ENCODE measurements around the gene HSD3B1. TPM values are rescaled to one million over a fixed set of nuclear protein-coding genes. Genes with fewer than 3 reads are reported as not detected.
A peak's percentile ranks its signal among the peaks of the same experiment; 100 is the strongest.

HSD3B1 gene
- under 1 TPM in 2 of 3 donors, not detected in 1; 0.13 to 0.44 TPM for polyA plus RNA-seq (ENCODE audit: insufficient read length in 3 of 3)

- no peak for DNase-seq (ENCODE audit: low read depth in 3 of 3, low spot score in 2 of 3)
These were observed at the start of gene HSD3B1 for GRCh38 chr1:119506941-119507340. HSD3B1 (plus strand) TSS chr1:119507210; CDS start chr1:119507477, 267 bp downstream.

GRCh38 chr1:119462964-119463363, 44.0 kb upstream of the HSD3B1 start:
- DNase-seq (ENCODE audit: low read depth in 3 of 3, low spot score in 2 of 3), result no peak

GRCh38 chr1:119463569-119463968, 43.4 kb upstream of the HSD3B1 start:
- DNase-seq (ENCODE audit: low read depth in 3 of 3, low spot score in 2 of 3), result no peak

GRCh38 chr1:119466445-119466844, 40.6 kb upstream of the HSD3B1 start:
- no peak for DNase-seq (ENCODE audit: low read depth in 3 of 3, low spot score in 2 of 3)

GRCh38 chr1:119467219-119467618, 39.8 kb upstream of the HSD3B1 start:
- DNase-seq (ENCODE audit: low read depth in 3 of 3, low spot score in 2 of 3), result no peak

GRCh38 chr1:119467857-119468668, 38.9 kb upstream of the HSD3B1 start:
- no peak for DNase-seq (ENCODE audit: low read depth in 3 of 3, low spot score in 2 of 3)

- no peak for DNase-seq (ENCODE audit: low read depth in 3 of 3, low spot score in 2 of 3)
These were observed 37.3 kb upstream of the HSD3B1 start for GRCh38 chr1:119469741-119470140.

- DNase-seq (ENCODE audit: low read depth in 3 of 3, low spot score in 2 of 3), result no peak
These were observed 36.6 kb upstream of the HSD3B1 start for GRCh38 chr1:119470377-119470776.

- no peak for DNase-seq (ENCODE audit: low read depth in 3 of 3, low spot score in 2 of 3)
These were observed 36.1 kb upstream of the HSD3B1 start for GRCh38 chr1:119470958-119471357.

GRCh38 chr1:119471566-119471965, 35.4 kb upstream of the HSD3B1 start:
- no peak for DNase-seq (ENCODE audit: low read depth in 3 of 3, low spot score in 2 of 3)

- no peak for DNase-seq (ENCODE audit: low read depth in 3 of 3, low spot score in 2 of 3)
These were observed 34.8 kb upstream of the HSD3B1 start for GRCh38 chr1:119472080-119472818.

- DNase-seq (ENCODE audit: low read depth in 3 of 3, low spot score in 2 of 3), result no peak
These were observed 34.2 kb upstream of the HSD3B1 start for GRCh38 chr1:119472819-119473175.

- peak in 2 of 3 donors; percentile 19 to 27 for DNase-seq (ENCODE audit: low read depth in 3 of 3, low spot score in 2 of 3)
These were observed 31.1 kb upstream of the HSD3B1 start for GRCh38 chr1:119475866-119476439.

GRCh38 chr1:119477710-119478109, 29.3 kb upstream of the HSD3B1 start:
- no peak for DNase-seq (ENCODE audit: low read depth in 3 of 3, low spot score in 2 of 3)

- DNase-seq (ENCODE audit: low read depth in 3 of 3, low spot score in 2 of 3), result no peak
These were observed 26.8 kb upstream of the HSD3B1 start for GRCh38 chr1:119480175-119480574.

GRCh38 chr1:119481951-119482350, 25.1 kb upstream of the HSD3B1 start:
- DNase-seq (ENCODE audit: low read depth in 3 of 3, low spot score in 2 of 3), result no peak

- no peak for DNase-seq (ENCODE audit: low read depth in 3 of 3, low spot score in 2 of 3)
These were observed 24.2 kb upstream of the HSD3B1 start for GRCh38 chr1:119482517-119483425.

GRCh38 chr1:119483441-119484200, 23.4 kb upstream of the HSD3B1 start:
- DNase-seq (ENCODE audit: low read depth in 3 of 3, low spot score in 2 of 3), result no peak

GRCh38 chr1:119485201-119485600, 21.8 kb upstream of the HSD3B1 start:
- no peak for DNase-seq (ENCODE audit: low read depth in 3 of 3, low spot score in 2 of 3)

GRCh38 chr1:119488216-119488615, 18.8 kb upstream of the HSD3B1 start:
- no peak for DNase-seq (ENCODE audit: low read depth in 3 of 3, low spot score in 2 of 3)

All from right renal cortex interstitium (tissue), 3 donors.